H9 (cell line): Measurements from ENCODE around the gene GCG. TPM values are rescaled to one million over a fixed set of nuclear protein-coding genes. Genes with fewer than 3 reads are reported as not detected.

ENCODE experiments used
- DNase-seq: peaks from one replicate; pipeline ENCODE4 v3.0.0-alpha.2; 2017
- H2AFZ ChIP-seq: one replicate; pipeline ENCODE4 v1.6.1; 2013; ENCODE audit warnings: mild to moderate bottlenecking, low read length, control low read depth, moderate library complexity
- H2AK5ac ChIP-seq: 2 replicates; pipeline ENCODE4 v1.6.1; 2013; ENCODE audit warnings: low read length, control low read depth, mixed read lengths; ENCODE audit not compliant: insufficient read length
- H2BK120ac ChIP-seq: one replicate; pipeline ENCODE4 v1.6.1; 2013; ENCODE audit warnings: low read depth, mild to moderate bottlenecking, low read length, control low read depth, inconsistent platforms; ENCODE audit not compliant: poor library complexity, severe bottlenecking
- H2BK12ac ChIP-seq: 2 replicates; pipeline ENCODE4 v1.6.1; 2013; ENCODE audit warnings: low read length, control low read depth, mixed read lengths, low read depth; ENCODE audit not compliant: insufficient read length
- H2BK15ac ChIP-seq: 2 replicates; pipeline ENCODE4 v1.6.1; 2013; ENCODE audit warnings: low read depth, low read length, control low read depth
- H2BK20ac ChIP-seq: one replicate; pipeline ENCODE4 v1.6.1; 2013; ENCODE audit warnings: low read depth, mild to moderate bottlenecking, low read length, control low read depth, inconsistent platforms; ENCODE audit not compliant: poor library complexity, severe bottlenecking
- H2BK5ac ChIP-seq: 2 replicates; pipeline ENCODE4 v1.6.1; 2013; ENCODE audit warnings: low read length, control low read depth, mixed read lengths; ENCODE audit not compliant: insufficient read length
- H3K14ac ChIP-seq: 2 replicates; pipeline ENCODE4 v1.6.1; 2013; ENCODE audit warnings: low read length, control low read depth; ENCODE audit not compliant: insufficient read depth
- H3K18ac ChIP-seq: 2 replicates; pipeline ENCODE4 v1.6.1; 2013; ENCODE audit warnings: low read depth, mild to moderate bottlenecking, mixed read lengths, low read length, control low read depth; ENCODE audit not compliant: insufficient read length
- H3K23ac ChIP-seq: 2 replicates; pipeline ENCODE4 v1.6.1; 2013; ENCODE audit warnings: low read length, control low read depth, mixed read lengths, low read depth; ENCODE audit not compliant: insufficient read length
- H3K23me2 ChIP-seq: 2 replicates; pipeline ENCODE4 v1.6.1; 2013; ENCODE audit warnings: low read depth, mild to moderate bottlenecking, mixed read lengths, low read length, control low read depth; ENCODE audit not compliant: insufficient read length, poor library complexity, severe bottlenecking
- H3K27ac ChIP-seq: 2 replicates; pipeline ENCODE4 v1.5.1; 2013; ENCODE audit warnings: low read length, control low read depth, mixed read lengths, low read depth; ENCODE audit not compliant: insufficient read length
- H3K27me3 ChIP-seq: 2 replicates; pipeline ENCODE4 v1.6.1; 2013; ENCODE audit warnings: low read length, control low read depth, inconsistent platforms; ENCODE audit not compliant: insufficient read depth
- H3K4ac ChIP-seq: 2 replicates; pipeline ENCODE4 v1.6.1; 2013; ENCODE audit warnings: low read depth, mild to moderate bottlenecking, control low read depth, inconsistent platforms, low read length, moderate library complexity
- H3K4me1 ChIP-seq: 2 replicates; pipeline ENCODE4 v1.6.1; 2013; ENCODE audit warnings: low read length, control low read depth, inconsistent platforms; ENCODE audit not compliant: insufficient read depth
- H3K4me2 ChIP-seq: 2 replicates; pipeline ENCODE4 v1.6.1; 2013; ENCODE audit warnings: low read length, control low read depth, mixed read lengths; ENCODE audit not compliant: insufficient read length, insufficient read depth
- H3K56ac ChIP-seq: 2 replicates; pipeline ENCODE4 v1.6.1; 2013; ENCODE audit warnings: low read depth, mild to moderate bottlenecking, mixed read lengths, low read length, control low read depth; ENCODE audit not compliant: insufficient read length
- H3K79me1 ChIP-seq: 2 replicates; pipeline ENCODE4 v1.6.1; 2013; ENCODE audit warnings: low read depth, mild to moderate bottlenecking, moderate library complexity, low read length, control low read depth, inconsistent platforms; ENCODE audit not compliant: insufficient read depth, poor library complexity, severe bottlenecking
- H3K79me2 ChIP-seq: 2 replicates; pipeline ENCODE4 v1.6.1; 2013; ENCODE audit warnings: low read length, control low read depth, inconsistent platforms; ENCODE audit not compliant: insufficient read depth
- H3K9ac ChIP-seq: 2 replicates; pipeline ENCODE4 v1.6.1; 2013; ENCODE audit warnings: low read length, control low read depth, mixed read lengths; ENCODE audit not compliant: insufficient read length; ENCODE audit errors: extremely low read depth
- H3K9me3 ChIP-seq: one replicate; pipeline ENCODE4 v1.6.1; 2013; ENCODE audit warnings: low read depth, low read length, inconsistent platforms; ENCODE audit not compliant: control insufficient read depth
- H3T11ph ChIP-seq: one replicate; pipeline ENCODE4 v1.6.1; 2013; ENCODE audit warnings: mild to moderate bottlenecking, low read length, control low read depth, inconsistent platforms
- H4K20me1 ChIP-seq: one replicate; pipeline ENCODE4 v1.6.1; 2013; ENCODE audit not compliant: control insufficient read depth, insufficient read length, insufficient read depth
- H4K5ac ChIP-seq: 2 replicates; pipeline ENCODE4 v1.6.1; 2013; ENCODE audit warnings: low read depth, mild to moderate bottlenecking, mixed read lengths, low read length, control low read depth; ENCODE audit not compliant: insufficient read length
- H4K8ac ChIP-seq: replicated peaks from 2 replicates; pipeline ENCODE4 v1.6.1; 2013; ENCODE audit warnings: low read length, control low read depth, mixed read lengths, low read depth; ENCODE audit not compliant: insufficient read length
- H4K91ac ChIP-seq: 2 replicates; pipeline ENCODE4 v1.6.1; 2013; ENCODE audit warnings: low read depth, mild to moderate bottlenecking, moderate library complexity, mixed read lengths, low read length, control low read depth; ENCODE audit not compliant: insufficient read length
- H3K27ac Mint-ChIP-seq, 3 experiments: 2 replicates in 2 of 3; 3 replicates in 1 of 3; pipeline ENCODE4 v1.8.0; 2020 to 2021; ENCODE audit warnings: mixed read lengths in 3 of 3, mild to moderate bottlenecking in 1 of 3, moderate library complexity in 1 of 3
- H3K27me3 Mint-ChIP-seq: 2 replicates; pipeline ENCODE4 v1.8.0; 2021; ENCODE audit warnings: low read depth, mild to moderate bottlenecking, moderate library complexity, mixed read lengths
- H3K36me3 Mint-ChIP-seq, 3 experiments: 2 replicates in 2 of 3; 3 replicates in 1 of 3; pipeline ENCODE4 v1.8.0; 2020 to 2021; ENCODE audit warnings: low read depth in 3 of 3, mixed read lengths in 3 of 3; ENCODE audit not compliant: insufficient read depth in 1 of 3
- H3K4me1 Mint-ChIP-seq, 2 experiments: 2 replicates each; pipeline ENCODE4 v1.8.0; 2020; ENCODE audit warnings: mixed read lengths in 2 of 2
- H3K4me3 Mint-ChIP-seq, 2 experiments: 2 replicates in 1 of 2; 3 replicates in 1 of 2; pipeline ENCODE4 v1.8.0; 2020 to 2021; ENCODE audit warnings: mild to moderate bottlenecking in 2 of 2, mixed read lengths in 2 of 2, moderate library complexity in 1 of 2
- H3K9me3 Mint-ChIP-seq, 2 experiments: 2 replicates in 1 of 2; 3 replicates in 1 of 2; pipeline ENCODE4 v1.8.0; 2020; ENCODE audit warnings: mild to moderate bottlenecking in 2 of 2, mixed read lengths in 2 of 2, moderate library complexity in 1 of 2
- WGBS: extraction: QIAGEN DNeasy Blood & Tissue Kit; methylation state at CpG from one replicate; pipeline ENCODE4 v1.1.7; 2013; ENCODE audit warnings: missing lambda C conversion rate, low lambda C conversion rate, mixed read lengths; ENCODE audit not compliant: insufficient read length; ENCODE audit errors: extremely low coverage; 5-methylcytosine and 5-hydroxymethylcytosine counted together
- total RNA-seq: library from RNA; stranded (reverse); gene quantifications from 2 replicates; pipeline ENCODE4 v1.2.1, GENCODE V29; 2021
- TF ChIP-seq, protein P1 (sequence below): fragments of 200-600 bp; sonication (generic); conservative IDR thresholded peaks from 3 replicates; pipeline ENCODE4 v1.8.0; 2021; ENCODE audit warnings: antibody characterized with exemption, mild to moderate bottlenecking

GCG gene
- total RNA-seq, 1 experiment from 2014 or later, result not detected

DNA sequence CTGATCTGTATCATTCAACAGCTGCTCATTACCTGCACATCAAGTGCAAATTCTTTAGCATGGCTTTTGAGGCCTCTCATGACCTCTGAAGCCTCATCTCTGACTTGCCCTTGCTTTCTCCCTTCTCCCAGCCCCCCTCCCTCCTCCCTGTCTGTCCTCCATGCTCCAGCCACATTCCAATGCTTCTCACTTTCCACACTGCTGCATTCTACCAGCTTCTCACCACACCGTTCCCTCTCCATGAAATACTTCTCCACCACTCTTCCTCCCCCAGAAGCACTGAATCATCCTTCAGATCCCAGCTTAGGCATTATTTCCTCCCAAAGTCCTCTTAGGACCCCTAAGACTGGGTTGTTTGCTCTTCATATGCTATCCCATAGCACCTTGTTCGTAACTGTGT is 26.9 kb downstream of the GCG start:
- Histone ChIP-seq H3K18ac (no peak overlapping the region), H4K8ac (no peak overlapping the region), H2BK5ac (no peak overlapping the region), H3K4me2 (no peak overlapping the region), H3K23ac (no peak overlapping the region), H3K79me1 (no peaks in the 10 kb centered on the region), H3K27me3 (no peaks in the 10 kb centered on the region), H4K91ac (no peak overlapping the region), H2AK5ac (no peak overlapping the region), H3K9me3 (no peaks in the 10 kb centered on the region), H3K56ac (no peak overlapping the region), H2BK12ac (no peak overlapping the region), H4K5ac (no peak overlapping the region), H3K23me2 (no peaks in the 10 kb centered on the region), H3K14ac (no peak overlapping the region), H3K4me1 (no peaks in the 10 kb centered on the region), H3K4ac (no peak overlapping the region), H2BK120ac (no peak overlapping the region), H4K20me1 (no peaks in the 10 kb centered on the region), H3T11ph (no peak overlapping the region), H2AFZ (no peak overlapping the region), H3K27ac (no peak overlapping the region), H2BK15ac (no peak overlapping the region), H3K9ac (no peak overlapping the region), H3K79me2 (no peaks in the 10 kb centered on the region), H2BK20ac (no peak overlapping the region)
- DNase-seq, result no peak
- Mint-ChIP-seq H3K27ac (no peak overlapping the region), H3K4me3 (no peak overlapping the region), H3K27me3 (no peaks in the 10 kb centered on the region), H3K9me3 (no peaks in the 10 kb centered on the region), H3K36me3 (no peaks in the 10 kb centered on the region), H3K4me1 (no peaks in the 10 kb centered on the region)
- no CpG with 5 or more reads among the region's 2 CpGs for WGBS
- TF ChIP-seq, protein P1, sequence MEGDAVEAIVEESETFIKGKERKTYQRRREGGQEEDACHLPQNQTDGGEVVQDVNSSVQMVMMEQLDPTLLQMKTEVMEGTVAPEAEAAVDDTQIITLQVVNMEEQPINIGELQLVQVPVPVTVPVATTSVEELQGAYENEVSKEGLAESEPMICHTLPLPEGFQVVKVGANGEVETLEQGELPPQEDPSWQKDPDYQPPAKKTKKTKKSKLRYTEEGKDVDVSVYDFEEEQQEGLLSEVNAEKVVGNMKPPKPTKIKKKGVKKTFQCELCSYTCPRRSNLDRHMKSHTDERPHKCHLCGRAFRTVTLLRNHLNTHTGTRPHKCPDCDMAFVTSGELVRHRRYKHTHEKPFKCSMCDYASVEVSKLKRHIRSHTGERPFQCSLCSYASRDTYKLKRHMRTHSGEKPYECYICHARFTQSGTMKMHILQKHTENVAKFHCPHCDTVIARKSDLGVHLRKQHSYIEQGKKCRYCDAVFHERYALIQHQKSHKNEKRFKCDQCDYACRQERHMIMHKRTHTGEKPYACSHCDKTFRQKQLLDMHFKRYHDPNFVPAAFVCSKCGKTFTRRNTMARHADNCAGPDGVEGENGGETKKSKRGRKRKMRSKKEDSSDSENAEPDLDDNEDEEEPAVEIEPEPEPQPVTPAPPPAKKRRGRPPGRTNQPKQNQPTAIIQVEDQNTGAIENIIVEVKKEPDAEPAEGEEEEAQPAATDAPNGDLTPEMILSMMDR, result no peak
